Loucy (cell line): ENCODE results near the gene MRPL22.

ENCODE experiments used
- H2AFZ ChIP-seq: fragments of 200-600 bp; sonication (generic); 2 replicates; pipeline ENCODE4 v1.6.0; 2016; ENCODE audit warnings: antibody characterized with exemption, mild to moderate bottlenecking, low read length, moderate library complexity
- H3F3A ChIP-seq: fragments of 200-600 bp; 2 replicates; pipeline ENCODE4 v1.6.0; 2016; ENCODE audit warnings: antibody characterized with exemption, low read depth, mild to moderate bottlenecking
- H3K27me3 ChIP-seq: fragments of 200-600 bp; sonication (generic); 2 replicates; pipeline ENCODE4 v1.6.1; 2014; ENCODE audit warnings: low read length, mild to moderate bottlenecking; ENCODE audit not compliant: insufficient read depth, poor library complexity, severe bottlenecking
- H3K36me3 ChIP-seq: fragments of 200-600 bp; sonication (generic); 2 replicates; pipeline ENCODE4 v1.6.1; 2016; ENCODE audit warnings: low read length; ENCODE audit not compliant: insufficient read depth
- H3K4me1 ChIP-seq: fragments of 200-600 bp; sonication (generic); 2 replicates; pipeline ENCODE4 v1.5.1; 2014; ENCODE audit warnings: low read length, mild to moderate bottlenecking; ENCODE audit not compliant: insufficient read depth, poor library complexity, severe bottlenecking
- H3K4me2 ChIP-seq: fragments of 200-600 bp; sonication (generic); 2 replicates; pipeline ENCODE4 v1.6.0; 2014; ENCODE audit warnings: antibody characterized with exemption, low read length, low read depth, mild to moderate bottlenecking; ENCODE audit not compliant: poor library complexity, severe bottlenecking
- H3K4me3 ChIP-seq: fragments of 200-600 bp; sonication (generic); 2 replicates; pipeline ENCODE4 v1.5.1; 2014; ENCODE audit warnings: low read length, mild to moderate bottlenecking, mixed read lengths; ENCODE audit not compliant: poor library complexity, severe bottlenecking
- H3K79me2 ChIP-seq: fragments of 200-600 bp; sonication (generic); 2 replicates; pipeline ENCODE4 v1.6.1; 2014; ENCODE audit warnings: low read length; ENCODE audit not compliant: insufficient read depth
- H3K9ac ChIP-seq: fragments of 200-600 bp; sonication (generic); 2 replicates; pipeline ENCODE4 v1.6.0; 2014; ENCODE audit warnings: mild to moderate bottlenecking, low read depth, low read length, moderate library complexity; ENCODE audit not compliant: poor library complexity, severe bottlenecking
- H3K9me2 ChIP-seq: fragments of 200-600 bp; sonication (generic); replicated peaks from 2 replicates; pipeline ENCODE4 v1.6.1; 2016; ENCODE audit warnings: low read depth, low read length, mixed read lengths
- H3K9me3 ChIP-seq: fragments of 200-600 bp; sonication (generic); 2 replicates; pipeline ENCODE4 v1.6.1; 2014; ENCODE audit warnings: mild to moderate bottlenecking, antibody characterized with exemption, low read length, low read depth; ENCODE audit not compliant: insufficient read depth
- H4K20me1 ChIP-seq: fragments of 200-600 bp; sonication (generic); 2 replicates; pipeline ENCODE4 v1.6.0; 2014; ENCODE audit warnings: antibody characterized with exemption, low read length, mild to moderate bottlenecking; ENCODE audit not compliant: insufficient read depth, poor library complexity, severe bottlenecking
- CTCF ChIP-seq: fragments of 200-600 bp; sonication (generic); conservative IDR thresholded peaks from 2 replicates; pipeline ENCODE4 v1.5.1; 2014; ENCODE audit warnings: mild to moderate bottlenecking, antibody characterized with exemption, low read length
- EZH2phosphoT487 ChIP-seq: fragments of 200-600 bp; IDR thresholded peaks from 2 replicates; pipeline ENCODE4 v1.6.1; 2018; ENCODE audit warnings: antibody characterized with exemption, mild to moderate bottlenecking, moderate library complexity, borderline replicate concordance

Gene MRPL22

GRCh38 chr5:155013526-155013925 lies 72.7 kb downstream of the MRPL22 start, which contains the start of gene KIF4B:
Gene KIF4B, plus strand, starts transcription at chr5:155013755. Its CDS starts 105 bp downstream, at chr5:155013860.
- H3K79me2 ChIP-seq: no peaks in the 10 kb centered on the region
- H3K9ac ChIP-seq: no peak within 1 kb of the TSS
- no peak within 1 kb of the TSS for H2AFZ ChIP-seq
- TF ChIP-seq EZH2phosphoT487: no peak
- TF ChIP-seq CTCF: no peak
- no peaks in the 10 kb centered on the region for H3K9me3 ChIP-seq
- no peaks in the 10 kb centered on the region for H4K20me1 ChIP-seq
- H3K36me3 ChIP-seq: no peaks in the 10 kb centered on the region
- H3K4me2 ChIP-seq: no peak within 1 kb of the TSS
- H3K4me3 ChIP-seq: no peak within 1 kb of the TSS
- H3F3A ChIP-seq: no peaks in the 10 kb centered on the region
- H3K4me1 ChIP-seq: no peaks in the 10 kb centered on the region
- H3K27me3 ChIP-seq: no peaks in the 10 kb centered on the region
- no peaks in the 10 kb centered on the region for H3K9me2 ChIP-seq

- H4K20me1 ChIP-seq: no peaks in the 10 kb centered on the region
- no peaks in the 10 kb centered on the region for H3K36me3 ChIP-seq
- no peaks in the 10 kb centered on the region for H3F3A ChIP-seq
- no peak overlapping the region for H3K4me2 ChIP-seq
- H3K9ac ChIP-seq: no peak overlapping the region
- TF ChIP-seq EZH2phosphoT487: no peak
- TF ChIP-seq CTCF: no peak
- no peak overlapping the region for H3K4me3 ChIP-seq
- H2AFZ ChIP-seq: no peak overlapping the region
- no peaks in the 10 kb centered on the region for H3K4me1 ChIP-seq
- no peaks in the 10 kb centered on the region for H3K9me2 ChIP-seq
- no peaks in the 10 kb centered on the region for H3K27me3 ChIP-seq
- H3K9me3 ChIP-seq: no peaks in the 10 kb centered on the region
- no peaks in the 10 kb centered on the region for H3K79me2 ChIP-seq
Observed at GRCh38 chr5:155015239-155015638, 74.4 kb downstream of the MRPL22 start.

- no peak overlapping the region for H3K4me3 ChIP-seq
- H3K4me2 ChIP-seq: no peak overlapping the region
- no peaks in the 10 kb centered on the region for H3K27me3 ChIP-seq
- no peaks in the 10 kb centered on the region for H3K9me3 ChIP-seq
- TF ChIP-seq EZH2phosphoT487: no peak
- TF ChIP-seq CTCF: no peak
- H3K79me2 ChIP-seq: no peaks in the 10 kb centered on the region
- H4K20me1 ChIP-seq: no peaks in the 10 kb centered on the region
- H3K36me3 ChIP-seq: no peaks in the 10 kb centered on the region
- H3K9me2 ChIP-seq: no peaks in the 10 kb centered on the region
- H3K9ac ChIP-seq: no peak overlapping the region
- H3F3A ChIP-seq: no peaks in the 10 kb centered on the region
- H3K4me1 ChIP-seq: no peaks in the 10 kb centered on the region
- no peak overlapping the region for H2AFZ ChIP-seq
Observed at GRCh38 chr5:155017610-155018009, 76.7 kb downstream of the MRPL22 start.
